ENCODE results near the gene HSP90AA1.

The HSP90AA1 gene

DNA sequence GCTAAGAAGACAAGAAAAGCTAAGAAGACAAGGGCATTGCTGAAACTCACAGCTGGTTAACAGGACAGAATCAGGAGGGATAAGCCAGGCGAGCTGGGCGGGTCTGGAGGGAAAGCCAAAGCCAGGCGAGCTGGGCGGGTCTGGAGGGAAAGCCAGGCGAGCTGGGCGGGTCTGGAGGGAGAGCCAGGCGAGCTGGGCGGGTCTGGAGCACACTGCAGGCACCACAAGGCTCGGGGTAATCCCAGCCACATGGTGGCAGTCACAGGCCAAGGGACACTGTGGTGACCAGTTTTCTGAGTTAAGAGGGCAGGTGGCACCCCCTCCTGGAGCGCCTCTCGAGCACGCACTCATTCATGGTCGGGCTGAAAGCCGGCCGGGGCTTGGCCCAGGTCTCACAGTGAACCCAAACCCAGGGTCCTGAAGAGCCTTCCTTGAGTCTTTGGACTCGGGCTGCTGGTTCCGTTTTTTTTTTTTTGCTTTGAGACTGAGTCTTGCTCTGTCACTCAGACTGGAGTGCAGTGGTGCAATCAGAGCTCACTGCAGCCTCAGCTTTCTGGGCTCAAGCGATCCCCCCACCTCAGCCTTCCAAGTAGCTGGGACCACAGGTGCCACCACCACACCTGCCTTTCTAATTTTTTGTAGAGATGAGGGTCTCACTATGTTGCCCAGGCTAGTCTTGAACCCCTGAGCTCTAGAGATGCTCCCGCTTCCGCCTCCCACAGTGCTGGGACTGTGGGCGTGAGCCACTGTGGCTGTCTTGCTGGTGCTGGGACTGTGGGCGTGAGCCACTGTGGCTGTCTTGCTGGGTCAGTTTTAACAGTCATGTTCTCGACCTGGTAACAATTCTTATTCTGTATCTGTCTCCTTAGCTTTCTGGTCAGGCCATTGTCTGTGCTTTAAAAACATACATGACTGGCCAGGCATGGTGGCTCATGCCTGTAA lies 40.2 kb downstream of the HSP90AA1 start:
- in situ Hi-C loops (cut with MboI; ENCODE audit: low sequenced_read_pairs): no loop called here

DNA sequence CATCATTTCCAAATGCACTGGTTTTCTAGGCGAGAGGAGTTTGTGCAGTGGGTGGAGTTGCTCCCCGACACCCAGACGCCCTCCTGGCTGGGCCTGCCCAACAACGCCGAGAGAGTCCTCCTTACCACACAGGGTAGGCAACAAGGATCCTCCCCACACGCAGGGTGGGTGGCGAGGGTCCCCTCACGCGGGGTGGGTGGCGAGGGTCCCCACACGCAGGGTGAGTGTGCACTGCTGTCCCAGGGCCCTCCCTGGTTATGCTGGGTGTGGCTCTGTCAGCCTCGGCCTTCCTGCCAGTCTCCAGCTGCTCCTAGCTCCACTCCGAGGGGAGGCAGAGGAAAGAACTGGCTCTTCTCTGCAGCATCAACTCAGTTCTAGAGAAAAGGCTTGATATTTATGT lies 42.3 kb downstream of the HSP90AA1 start:
- in situ Hi-C loops (cut with MboI; ENCODE audit: low sequenced_read_pairs): no loop called here

DNA sequence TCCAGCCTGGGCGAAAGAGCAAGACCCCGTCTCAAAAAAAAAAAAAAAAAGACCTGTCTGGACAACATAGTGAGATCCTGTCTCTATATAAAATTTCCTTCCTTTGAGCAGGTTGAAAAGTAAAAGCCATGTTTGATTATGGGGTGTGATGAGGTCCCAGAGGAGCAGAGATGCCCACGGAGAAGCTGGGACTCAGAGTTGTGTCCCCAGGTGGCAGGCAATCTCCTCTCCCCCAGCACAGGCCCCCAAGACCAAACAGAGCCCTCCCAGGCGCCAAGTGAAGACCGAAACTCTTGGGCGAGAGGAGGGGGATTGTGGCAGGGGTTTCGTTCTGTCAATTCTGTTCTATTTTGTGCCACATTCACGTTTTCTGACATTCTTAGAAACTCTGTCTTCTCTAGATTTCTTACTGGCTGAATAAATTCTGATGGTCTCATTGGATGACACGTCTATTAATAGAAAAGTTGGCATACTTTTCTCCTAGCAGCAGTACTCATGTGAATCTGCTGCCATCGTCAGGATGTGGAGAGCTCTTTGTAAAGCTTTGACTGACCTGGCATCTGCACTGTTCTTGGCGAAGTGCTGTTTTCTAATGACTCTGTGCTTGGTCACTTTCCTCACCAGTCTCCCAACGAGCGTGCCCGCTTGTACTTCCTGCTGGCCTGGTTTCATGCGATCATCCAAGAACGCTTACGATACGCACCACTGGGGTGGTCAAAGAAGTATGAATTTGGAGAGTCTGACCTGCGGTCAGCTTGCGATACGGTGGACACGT lies 43.4 kb downstream of the HSP90AA1 start:
- in situ Hi-C loops (cut with MboI; ENCODE audit: low sequenced_read_pairs): no loop called here

DNA sequence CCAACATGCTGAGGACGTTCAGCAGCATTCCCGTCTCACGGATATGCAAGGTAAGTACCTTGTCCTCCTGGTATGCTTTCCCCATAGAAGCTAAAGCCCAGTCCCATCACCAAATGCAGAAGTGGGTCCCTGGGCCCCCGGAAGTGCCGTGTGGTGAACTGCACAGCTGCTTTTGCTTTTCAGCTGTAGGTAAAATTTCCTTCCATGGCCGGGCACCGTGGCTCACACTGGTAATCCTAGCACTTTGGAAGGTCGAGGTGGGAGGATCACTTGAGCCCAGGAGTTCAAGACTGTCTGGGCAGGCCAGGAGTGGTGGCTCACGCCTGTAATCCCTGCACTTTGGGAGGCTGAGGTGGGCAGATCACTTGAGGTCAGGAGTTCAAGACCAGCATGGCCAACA lies 44.1 kb downstream of the HSP90AA1 start:
- in situ Hi-C loops (cut with MboI; ENCODE audit: low sequenced_read_pairs): no loop called here

DNA sequence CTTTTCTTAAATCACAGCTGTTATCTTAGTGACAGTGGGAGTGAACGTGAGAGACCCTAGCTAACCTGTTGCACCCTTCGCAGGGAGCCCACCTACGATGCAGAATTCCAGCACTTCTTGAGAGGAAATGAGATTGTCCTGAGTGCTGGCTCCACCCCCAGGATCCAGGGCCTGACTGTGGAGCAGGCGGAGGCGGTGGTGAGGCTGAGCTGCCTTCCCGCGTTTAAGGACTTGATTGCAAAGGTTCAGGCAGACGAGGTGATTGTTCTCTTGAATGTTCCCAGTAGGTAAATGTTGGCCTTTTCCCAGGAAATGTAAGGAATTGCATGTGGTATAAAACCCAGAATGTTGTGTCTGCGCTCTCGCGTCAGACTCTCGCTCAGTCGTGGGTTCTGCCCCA lies 46.7 kb downstream of the HSP90AA1 start:
- in situ Hi-C loops (cut with MboI; ENCODE audit: low sequenced_read_pairs): no loop called here

DNA sequence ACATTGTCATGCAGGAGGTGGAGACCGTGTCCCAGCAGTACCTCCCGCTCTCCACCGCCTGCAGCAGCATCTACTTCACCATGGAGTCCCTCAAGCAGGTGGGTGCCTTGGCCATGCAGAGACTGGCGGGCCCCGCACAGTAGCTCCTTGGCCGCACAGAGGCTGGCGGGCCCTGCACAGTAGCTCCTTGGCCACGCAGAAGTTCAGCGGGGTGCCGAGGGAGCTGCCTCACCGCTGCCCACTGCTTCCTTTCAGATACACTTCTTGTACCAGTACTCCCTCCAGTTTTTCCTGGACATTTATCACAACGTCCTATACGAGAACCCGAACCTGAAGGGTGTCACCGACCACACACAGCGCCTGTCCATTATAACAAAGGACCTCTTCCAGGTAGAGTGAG lies 47.7 kb downstream of the HSP90AA1 start:
- in situ Hi-C loops (cut with MboI; ENCODE audit: low sequenced_read_pairs): no loop called here

DNA sequence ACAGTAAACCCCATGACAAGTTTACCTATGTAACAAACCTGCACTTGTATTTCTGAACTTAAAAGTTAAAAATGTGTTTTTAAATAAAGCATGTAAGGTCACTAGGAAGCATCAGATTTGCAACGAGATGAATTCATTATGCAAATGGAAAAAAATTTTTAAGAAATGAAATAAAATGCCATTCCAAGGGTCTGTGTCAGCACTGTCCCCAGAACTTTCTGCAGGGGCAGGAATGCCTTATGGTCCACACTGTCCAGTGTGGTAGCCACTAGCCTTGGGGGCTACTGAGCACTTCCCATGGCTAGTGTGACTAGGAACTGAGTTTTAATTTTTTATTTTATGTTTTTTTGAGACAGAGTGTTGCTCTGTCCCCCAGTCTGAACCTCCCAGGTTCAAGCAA lies 49.2 kb downstream of the HSP90AA1 start:
- in situ Hi-C loops (cut with MboI; ENCODE audit: low sequenced_read_pairs): no loop called here

DNA sequence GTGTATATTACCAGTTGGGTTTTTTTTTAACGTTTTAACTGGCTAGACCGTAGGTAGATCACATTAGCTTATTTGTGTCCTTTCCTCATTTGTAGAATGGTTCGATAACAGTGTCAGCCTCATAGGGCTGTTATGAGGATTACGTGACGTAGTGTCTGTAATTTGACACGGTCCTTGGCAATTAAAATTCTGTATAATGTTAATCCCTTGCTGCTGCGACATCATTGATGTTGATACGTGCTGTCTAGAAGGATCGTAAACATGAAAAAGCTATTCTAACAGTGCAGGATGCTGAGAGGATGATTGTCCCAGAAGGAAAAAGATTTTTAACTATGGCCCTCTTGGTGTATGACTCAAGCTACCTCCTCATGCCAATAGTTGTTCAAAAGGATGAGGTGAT lies 50.9 kb downstream of the HSP90AA1 start:
- in situ Hi-C loops (cut with MboI; ENCODE audit: low sequenced_read_pairs): no loop called here

DNA sequence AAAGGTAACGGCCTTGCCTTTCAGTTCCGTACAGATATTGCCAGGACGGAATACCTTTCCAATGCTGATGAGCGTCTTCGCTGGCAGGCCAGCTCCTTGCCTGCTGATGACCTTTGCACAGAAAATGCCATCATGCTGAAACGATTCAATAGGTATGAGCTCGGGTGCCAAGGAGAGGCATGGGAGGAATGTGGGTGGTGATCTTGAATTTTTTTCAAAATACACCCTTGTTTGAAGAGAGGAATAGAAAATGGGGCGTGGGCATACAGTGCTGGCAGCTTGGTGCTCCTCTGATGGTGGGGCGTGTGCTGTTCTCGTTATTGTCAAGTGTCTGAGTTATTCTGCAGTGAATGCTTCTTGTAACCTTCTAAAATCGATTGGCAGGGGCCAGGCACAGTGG lies 52.5 kb downstream of the HSP90AA1 start:
- in situ Hi-C loops (cut with MboI; ENCODE audit: low sequenced_read_pairs): no loop called here

DNA sequence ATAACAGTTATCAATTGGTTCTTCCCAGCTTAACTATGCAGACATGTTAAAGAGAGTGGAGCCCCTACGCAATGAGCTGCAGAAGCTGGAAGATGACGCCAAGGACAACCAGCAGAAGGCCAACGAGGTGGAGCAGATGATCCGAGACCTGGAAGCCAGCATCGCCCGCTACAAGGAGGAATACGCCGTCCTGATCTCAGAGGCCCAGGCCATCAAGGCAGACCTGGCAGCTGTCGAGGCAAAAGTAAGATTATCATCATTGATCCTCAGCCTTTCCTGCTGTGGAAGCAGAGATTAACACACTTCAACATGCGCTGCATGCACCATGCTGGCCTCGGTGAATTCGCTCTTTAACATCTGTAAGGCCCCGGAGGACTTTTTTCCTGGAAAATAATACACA lies 53.6 kb downstream of the HSP90AA1 start:
- in situ Hi-C loops (cut with MboI; ENCODE audit: low sequenced_read_pairs): no loop called here
